OCI-LY3 (cell line): ENCODE measurements around the gene STMN1.

Experiments
- CTCF ChIP-seq: fragments of 200-600, 300-600 bp; sonication (generic); IDR thresholded peaks from 2 replicates; pipeline ENCODE4 v1.5.1; 2014; ENCODE audit warnings: antibody characterized with exemption, low read length, low read depth
- EZH2phosphoT487 ChIP-seq: fragments of 200-600 bp; shearing (Covaris generic); IDR thresholded peaks from 2 replicates; pipeline ENCODE4 v1.6.1; 2018; ENCODE audit warnings: antibody characterized with exemption, mixed run types, low read depth

- TF ChIP-seq CTCF (no peak), EZH2phosphoT487 (no peak)
Measured at GRCh38 chr1:25888426-25888987, 17.7 kb downstream of the STMN1 start.
